ENCODE data around the gene CCDC149.
"Not testable (repeated sequence)": the region's sequence is repeated elsewhere in the genome, so short reads cannot be mapped to it uniquely, and the experiment has no call there.

Gene CCDC149

GRCh38 chr4:24917076-24917856 lies 4.4 kb upstream of the CCDC149 start:
- DNase-seq (ENCODE audit: low read depth), result no peak

- no peak for DNase-seq (ENCODE audit: low read depth)
Observed at GRCh38 chr4:24915121-24915922, 2.5 kb upstream of the CCDC149 start.

GRCh38 chr4:24914460-24914859 lies 1.6 kb upstream of the CCDC149 start:
- no peak for DNase-seq (ENCODE audit: low read depth)

- DNase-seq (ENCODE audit: low read depth), result no peak
Observed at GRCh38 chr4:24913119-24913485, 260 bp upstream of the CCDC149 start.

- DNase-seq (ENCODE audit: low read depth), result no peak
Observed at GRCh38 chr4:24910499-24910898, 2.3 kb downstream of the CCDC149 start.

- not testable (repeated sequence) for DNase-seq (ENCODE audit: low read depth)
Observed at GRCh38 chr4:24909606-24910005, 3.2 kb downstream of the CCDC149 start.

GRCh38 chr4:24897639-24898038 lies 15.2 kb downstream of the CCDC149 start:
- no peak for DNase-seq (ENCODE audit: low read depth)

- no peak for DNase-seq (ENCODE audit: low read depth)
Observed at GRCh38 chr4:24896977-24897376, 15.9 kb downstream of the CCDC149 start.

- DNase-seq (ENCODE audit: low read depth), result no peak
Observed at GRCh38 chr4:24896056-24896455, 16.8 kb downstream of the CCDC149 start.

- no peak for DNase-seq (ENCODE audit: low read depth)
Observed at GRCh38 chr4:24895461-24895860, 17.4 kb downstream of the CCDC149 start.

- DNase-seq (ENCODE audit: low read depth), result no peak
Observed at GRCh38 chr4:24894846-24895245, 18.0 kb downstream of the CCDC149 start.

- DNase-seq (ENCODE audit: low read depth), result no peak
Observed at GRCh38 chr4:24894243-24894642, 18.6 kb downstream of the CCDC149 start.

- no peak for DNase-seq (ENCODE audit: low read depth)
Observed at GRCh38 chr4:24892778-24893177, 20.1 kb downstream of the CCDC149 start.

- DNase-seq (ENCODE audit: low read depth), result no peak
Observed at GRCh38 chr4:24892278-24892677, 20.6 kb downstream of the CCDC149 start.

GRCh38 chr4:24890561-24891126 lies 22.2 kb downstream of the CCDC149 start:
- DNase-seq (ENCODE audit: low read depth), result no peak

GRCh38 chr4:24889991-24890390 lies 22.9 kb downstream of the CCDC149 start:
- DNase-seq (ENCODE audit: low read depth), result no peak

GRCh38 chr4:24888475-24889344 lies 24.1 kb downstream of the CCDC149 start:
- DNase-seq (ENCODE audit: low read depth), result no peak

GRCh38 chr4:24887881-24888430 lies 24.9 kb downstream of the CCDC149 start:
- no peak for DNase-seq (ENCODE audit: low read depth)

- no peak for DNase-seq (ENCODE audit: low read depth)
Observed at GRCh38 chr4:24886596-24886995, 26.2 kb downstream of the CCDC149 start.

- DNase-seq (ENCODE audit: low read depth), result no peak
Observed at GRCh38 chr4:24885342-24885741, 27.5 kb downstream of the CCDC149 start.

- DNase-seq (ENCODE audit: low read depth), result no peak
Observed at GRCh38 chr4:24884902-24885301, 27.9 kb downstream of the CCDC149 start.

Measured in HS-27A (cell line).